ENCODE data around the gene HIBADH. TPM values are rescaled to one million over a fixed set of nuclear protein-coding genes. Genes with fewer than 3 reads are reported as not detected.

The HIBADH gene
- total RNA-seq, 4 donors from 2014 or later = 68.8 to 87.2 (median 73.3) TPM

- TF ChIP-seq, protein P1, sequence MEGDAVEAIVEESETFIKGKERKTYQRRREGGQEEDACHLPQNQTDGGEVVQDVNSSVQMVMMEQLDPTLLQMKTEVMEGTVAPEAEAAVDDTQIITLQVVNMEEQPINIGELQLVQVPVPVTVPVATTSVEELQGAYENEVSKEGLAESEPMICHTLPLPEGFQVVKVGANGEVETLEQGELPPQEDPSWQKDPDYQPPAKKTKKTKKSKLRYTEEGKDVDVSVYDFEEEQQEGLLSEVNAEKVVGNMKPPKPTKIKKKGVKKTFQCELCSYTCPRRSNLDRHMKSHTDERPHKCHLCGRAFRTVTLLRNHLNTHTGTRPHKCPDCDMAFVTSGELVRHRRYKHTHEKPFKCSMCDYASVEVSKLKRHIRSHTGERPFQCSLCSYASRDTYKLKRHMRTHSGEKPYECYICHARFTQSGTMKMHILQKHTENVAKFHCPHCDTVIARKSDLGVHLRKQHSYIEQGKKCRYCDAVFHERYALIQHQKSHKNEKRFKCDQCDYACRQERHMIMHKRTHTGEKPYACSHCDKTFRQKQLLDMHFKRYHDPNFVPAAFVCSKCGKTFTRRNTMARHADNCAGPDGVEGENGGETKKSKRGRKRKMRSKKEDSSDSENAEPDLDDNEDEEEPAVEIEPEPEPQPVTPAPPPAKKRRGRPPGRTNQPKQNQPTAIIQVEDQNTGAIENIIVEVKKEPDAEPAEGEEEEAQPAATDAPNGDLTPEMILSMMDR (IDR thresholded peaks at IDR 0.05; ENCODE audit: low read depth) = no peak
These were observed 113.1 kb downstream of the HIBADH start for GRCh38 chr7:27549606-27550005.

GRCh38 chr7:27548304-27548703 is 114.4 kb downstream of the HIBADH start:
- TF ChIP-seq, protein P1 (IDR thresholded peaks at IDR 0.05; ENCODE audit: low read depth) = no peak

GRCh38 chr7:27547401-27547800 is 115.3 kb downstream of the HIBADH start:
- TF ChIP-seq, protein P1 (IDR thresholded peaks at IDR 0.05; ENCODE audit: low read depth) = no peak

DNA sequence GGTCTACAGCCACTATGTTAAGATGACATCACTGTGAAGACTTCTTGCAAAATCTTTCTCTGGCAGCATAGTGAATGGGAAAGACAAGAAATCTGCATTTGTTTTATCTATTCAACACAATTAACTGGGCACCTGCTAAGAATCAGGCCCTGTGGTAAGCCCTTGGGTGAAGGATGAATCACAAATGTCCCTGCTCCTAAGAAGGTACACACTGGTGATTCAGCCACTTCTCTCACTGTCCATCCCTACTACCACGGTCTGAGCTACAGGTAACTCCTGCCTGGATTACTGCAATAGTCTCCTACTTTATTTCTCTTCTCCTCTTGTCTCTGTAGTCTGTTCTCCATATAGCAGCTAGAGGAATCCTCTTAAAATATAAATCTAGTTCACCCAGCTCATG is 116.1 kb downstream of the HIBADH start:
- TF ChIP-seq, protein P1 (IDR thresholded peaks at IDR 0.05; ENCODE audit: low read depth) = no peak

DNA sequence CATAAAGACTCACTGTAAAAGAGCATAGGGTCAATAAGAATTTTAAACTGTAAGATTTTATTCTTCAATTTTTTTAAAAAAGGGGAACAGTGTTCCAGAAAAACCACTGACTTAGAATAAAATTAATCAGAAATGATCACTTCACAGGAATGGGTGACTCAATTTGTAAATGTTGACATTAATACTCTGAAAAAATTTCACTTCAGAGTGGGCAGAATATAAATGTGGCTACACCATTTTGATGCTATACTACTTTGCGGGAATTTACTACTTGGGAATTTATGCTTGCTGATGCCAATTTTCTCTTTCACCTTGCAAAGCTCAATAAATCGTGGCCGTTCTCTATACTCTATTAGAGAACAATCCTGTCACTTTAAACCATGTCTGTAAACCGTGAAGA is 126.9 kb downstream of the HIBADH start:
- TF ChIP-seq, protein P1 (IDR thresholded peaks at IDR 0.05; ENCODE audit: low read depth) = no peak

DNA sequence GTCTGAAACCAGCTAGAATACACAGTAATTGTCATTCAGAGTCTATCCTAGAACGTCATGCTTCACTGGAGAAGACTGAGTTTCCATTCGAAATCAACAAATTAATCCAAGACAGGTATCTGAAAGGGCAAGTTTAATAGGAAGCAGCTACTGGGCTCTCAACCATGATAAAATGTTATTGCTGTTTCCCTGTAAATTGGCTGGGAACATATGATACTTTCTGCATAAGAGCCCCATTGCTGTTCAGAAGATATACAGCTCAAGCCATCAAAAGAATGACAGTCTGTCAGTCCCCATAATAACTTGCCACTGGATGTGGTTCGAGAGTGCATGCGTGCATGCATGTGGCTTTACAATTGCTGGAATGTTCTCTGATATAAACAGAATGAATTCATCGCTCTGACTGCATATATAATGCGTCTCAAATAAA is 129.0 kb downstream of the HIBADH start:
- TF ChIP-seq, protein P1 (IDR thresholded peaks at IDR 0.05; ENCODE audit: low read depth) = no peak

DNA sequence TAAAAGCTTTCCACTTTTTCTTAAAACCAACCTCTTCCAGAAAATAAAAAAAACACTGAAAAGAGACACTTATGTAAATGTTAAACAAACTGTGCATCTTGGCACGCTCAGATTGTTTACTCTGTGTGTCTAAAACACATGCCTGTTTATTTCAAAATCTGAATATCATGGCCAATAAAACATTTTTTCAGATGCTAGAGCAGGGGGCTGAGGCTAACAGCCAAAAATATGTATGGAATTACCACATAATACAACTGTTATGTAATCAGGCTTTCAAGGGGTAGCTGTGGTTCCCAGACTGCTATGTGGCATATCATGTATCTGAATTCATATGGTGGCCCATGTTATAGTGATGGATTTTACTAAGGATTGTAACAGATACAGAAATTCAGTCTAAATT is 130.4 kb downstream of the HIBADH start:
- TF ChIP-seq, protein P1 (IDR thresholded peaks at IDR 0.05; ENCODE audit: low read depth) = no peak
